Activated T-helper 2 cell treated with anti-CD3 and anti-CD28 coated beads, Interferon-gamma antibody, Interleukin-2, Interleukin-4, amounts not matched to agents 10 μg/mL and 5 μg/mL and 100 μg/mL, durations not matched to agents 14 hours and 24 hours and 36 hours (primary cell): ENCODE results near the gene PRDM1. TPM values are rescaled to one million over a fixed set of nuclear protein-coding genes. Genes with fewer than 3 reads are reported as not detected.

Experiments used
- DNase-seq: peaks from one replicate; pipeline ENCODE4 v3.0.0; 2021; ENCODE audit warnings: low spot score
- H3K27ac Mint-ChIP-seq: one replicate; pipeline ENCODE4 v1.8.0; 2021; ENCODE audit warnings: mixed read lengths
- H3K27me3 Mint-ChIP-seq: one replicate; pipeline ENCODE4 v1.8.0; 2021; ENCODE audit warnings: low read depth, mixed read lengths
- H3K36me3 Mint-ChIP-seq: one replicate; pipeline ENCODE4 v1.8.0; 2021; ENCODE audit warnings: low read depth, mixed read lengths
- H3K4me1 Mint-ChIP-seq: one replicate; pipeline ENCODE4 v1.8.0; 2021; ENCODE audit warnings: low read depth, mixed read lengths
- H3K4me3 Mint-ChIP-seq: one replicate; pipeline ENCODE4 v1.8.0; 2021; ENCODE audit warnings: low read depth, mild to moderate bottlenecking, moderate library complexity, mixed read lengths
- H3K9me3 Mint-ChIP-seq: one replicate; pipeline ENCODE4 v1.8.0; 2021; ENCODE audit warnings: mixed read lengths
- intact Hi-C: fragments of 100-400 bp; cut with micrococcal nuclease; formaldehyde crosslinking; loops from one replicate; pipeline ENCODE4 v1.15.1; 2023
- total RNA-seq: library from RNA; stranded (reverse); gene quantifications from 2 replicates; pipeline ENCODE4 v1.2.3, GENCODE V29; 2022

Gene PRDM1
- total RNA-seq, 1 donor from 2014 or later: 52.3 TPM

DNA sequence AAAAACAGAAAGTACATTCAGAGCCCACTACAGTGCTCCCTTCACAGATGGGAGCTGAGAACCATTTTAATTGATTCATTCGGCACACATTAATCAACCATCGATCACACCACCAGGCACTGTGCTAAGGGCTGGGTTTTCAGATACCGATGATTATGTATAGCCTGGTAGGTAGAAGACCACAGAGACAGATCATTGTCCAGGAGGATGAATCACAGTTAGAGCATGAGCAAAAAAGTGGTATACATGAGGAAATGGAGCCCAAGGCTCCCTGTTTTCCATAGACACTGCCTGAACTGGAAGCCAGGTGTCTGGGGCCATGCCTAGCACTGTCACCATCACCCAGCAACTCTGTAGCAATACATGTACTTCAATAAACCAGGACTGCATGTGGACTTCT lies 9.0 kb upstream of the PRDM1 start:
- H3K4me3 Mint-ChIP-seq: no peak overlapping the region
- H3K36me3 Mint-ChIP-seq: no peaks in the 10 kb centered on the region
- H3K4me1 Mint-ChIP-seq: peaks cover 8% of the 10 kb centered on the region
- peaks cover 9% of the 10 kb centered on the region for H3K27me3 Mint-ChIP-seq
- no peak for DNase-seq
- H3K9me3 Mint-ChIP-seq: no peaks in the 10 kb centered on the region
- intact Hi-C loops: no loop called here
- no peak overlapping the region for H3K27ac Mint-ChIP-seq

DNA sequence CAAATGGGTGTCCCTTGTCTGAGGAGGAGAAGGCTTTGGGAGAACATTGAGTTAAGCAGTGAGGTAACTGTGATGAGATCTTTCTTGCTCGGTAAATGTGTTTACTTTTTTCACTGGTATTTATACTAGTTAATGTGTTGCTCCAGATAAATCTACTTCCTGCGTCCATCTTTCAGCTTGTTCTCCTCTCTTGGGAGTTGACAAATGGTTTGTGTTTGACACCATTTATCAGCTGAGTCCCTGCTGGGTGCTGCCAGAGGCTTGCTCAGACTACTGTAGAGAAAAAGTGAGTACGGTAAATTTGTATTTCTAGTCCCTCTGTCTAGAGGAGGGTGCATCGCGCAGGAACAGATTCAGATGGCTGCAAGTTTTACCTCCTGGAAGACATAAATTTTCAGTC lies 8.3 kb upstream of the PRDM1 start:
- Mint-ChIP-seq H3K4me1 (peaks cover 11% of the 10 kb centered on the region), H3K27ac (no peak overlapping the region), H3K4me3 (no peak overlapping the region), H3K9me3 (no peaks in the 10 kb centered on the region), H3K27me3 (peaks cover 9% of the 10 kb centered on the region), H3K36me3 (no peaks in the 10 kb centered on the region)
- no peak for DNase-seq
- intact Hi-C loops: no loop called here

DNA sequence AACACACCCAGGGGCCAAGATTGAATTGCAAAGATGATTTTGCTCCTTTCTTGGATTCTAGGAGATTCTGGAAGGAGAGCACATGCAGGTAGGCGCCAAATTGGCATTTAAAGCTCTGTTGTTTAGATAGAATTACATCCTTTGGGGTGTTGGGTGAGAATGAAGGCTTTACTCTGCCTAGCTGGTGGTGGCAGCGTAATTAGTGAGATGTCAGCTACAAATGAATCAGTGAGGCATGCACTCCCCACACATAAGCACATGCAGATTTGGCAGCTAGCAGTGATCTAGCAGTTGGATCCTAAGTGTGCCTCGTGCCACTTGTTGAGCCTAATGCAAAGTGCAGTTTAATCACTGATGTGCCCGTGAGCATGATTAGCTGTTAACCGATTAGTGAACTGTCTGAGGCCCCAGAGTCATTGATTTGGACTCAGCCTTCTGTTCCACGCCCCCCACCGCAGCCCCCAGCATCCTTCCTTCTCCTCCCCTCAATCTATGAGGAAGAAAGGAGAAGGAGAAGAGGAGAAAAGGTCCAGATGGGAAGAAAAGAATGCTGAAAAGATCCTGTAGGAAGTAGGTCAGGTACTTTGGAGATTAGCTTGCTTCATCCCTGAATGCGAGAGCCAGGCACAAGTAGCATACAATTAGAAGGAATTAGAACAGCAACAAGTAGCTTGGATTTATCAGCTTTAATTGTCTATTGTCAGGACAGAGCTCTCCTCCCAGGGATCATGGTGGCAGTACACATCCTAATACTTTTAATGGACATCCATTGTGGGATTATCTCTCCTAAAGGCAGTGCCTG lies 6.0 kb upstream of the PRDM1 start:
- H3K27me3 Mint-ChIP-seq: peaks cover 9% of the 10 kb centered on the region
- H3K36me3 Mint-ChIP-seq: no peaks in the 10 kb centered on the region
- DNase-seq: no peak
- H3K27ac Mint-ChIP-seq: no peak overlapping the region
- intact Hi-C loops: loop anchor here (5.0 kb wide), 1 partner anchor 433 kb away; no protein-coding TSS in a partner anchor
- no peaks in the 10 kb centered on the region for H3K9me3 Mint-ChIP-seq
- no peak overlapping the region for H3K4me3 Mint-ChIP-seq
- H3K4me1 Mint-ChIP-seq: peaks cover 33% of the 10 kb centered on the region

DNA sequence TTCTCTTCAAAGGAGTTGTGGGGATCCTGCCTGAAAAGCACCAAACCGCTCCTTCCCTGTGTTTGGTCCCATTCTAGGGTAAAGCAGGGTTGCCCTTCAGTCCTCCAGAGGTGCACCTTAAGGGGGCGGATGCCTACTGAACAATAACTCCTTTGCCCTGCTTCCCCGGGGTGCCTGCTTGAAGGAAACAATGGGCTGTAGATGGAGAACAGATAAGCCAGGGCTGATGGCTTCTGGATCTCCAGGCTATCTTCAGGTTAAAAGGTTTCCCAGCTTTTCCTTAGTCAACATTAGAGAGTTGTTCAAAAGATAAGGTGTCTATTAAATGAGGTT lies 5.4 kb upstream of the PRDM1 start:
- Mint-ChIP-seq H3K9me3 (no peaks in the 10 kb centered on the region), H3K36me3 (no peaks in the 10 kb centered on the region), H3K27ac (no peak overlapping the region), H3K4me1 (peaks cover 38% of the 10 kb centered on the region), H3K4me3 (no peak overlapping the region), H3K27me3 (peaks cover 9% of the 10 kb centered on the region)
- DNase-seq: no peak
- intact Hi-C loops: loop anchor here (5.0 kb wide), 1 partner anchor 433 kb away; no protein-coding TSS in a partner anchor

DNA sequence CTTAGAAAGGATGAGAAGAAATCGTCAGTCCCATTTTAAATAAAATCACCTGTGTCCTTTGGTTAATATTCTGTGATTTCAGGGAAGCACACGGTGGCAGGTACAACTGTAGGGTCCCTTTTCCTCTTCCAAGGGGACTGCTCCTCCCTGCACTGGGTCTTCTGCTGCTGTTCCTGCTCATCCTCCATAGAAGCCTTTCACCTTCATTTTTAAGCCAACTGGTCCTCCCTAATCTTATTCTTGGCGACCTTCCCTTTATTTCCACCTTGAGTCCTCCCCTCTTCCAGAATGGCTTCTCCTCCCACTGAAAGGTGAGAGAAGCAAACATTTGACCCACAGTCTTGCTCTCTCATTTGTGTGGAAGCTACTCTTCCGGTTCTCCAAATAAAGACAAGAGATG lies 4.4 kb upstream of the PRDM1 start:
- intact Hi-C loops: loop anchor here (5.0 kb wide), 1 partner anchor 434 kb away; no protein-coding TSS in a partner anchor
- peaks cover 3% of the 10 kb centered on the region for H3K36me3 Mint-ChIP-seq
- H3K27me3 Mint-ChIP-seq: peaks cover 9% of the 10 kb centered on the region
- H3K4me3 Mint-ChIP-seq: no peak overlapping the region
- H3K9me3 Mint-ChIP-seq: no peaks in the 10 kb centered on the region
- H3K4me1 Mint-ChIP-seq: peaks cover 42% of the 10 kb centered on the region
- no peak overlapping the region for H3K27ac Mint-ChIP-seq
- no peak for DNase-seq

DNA sequence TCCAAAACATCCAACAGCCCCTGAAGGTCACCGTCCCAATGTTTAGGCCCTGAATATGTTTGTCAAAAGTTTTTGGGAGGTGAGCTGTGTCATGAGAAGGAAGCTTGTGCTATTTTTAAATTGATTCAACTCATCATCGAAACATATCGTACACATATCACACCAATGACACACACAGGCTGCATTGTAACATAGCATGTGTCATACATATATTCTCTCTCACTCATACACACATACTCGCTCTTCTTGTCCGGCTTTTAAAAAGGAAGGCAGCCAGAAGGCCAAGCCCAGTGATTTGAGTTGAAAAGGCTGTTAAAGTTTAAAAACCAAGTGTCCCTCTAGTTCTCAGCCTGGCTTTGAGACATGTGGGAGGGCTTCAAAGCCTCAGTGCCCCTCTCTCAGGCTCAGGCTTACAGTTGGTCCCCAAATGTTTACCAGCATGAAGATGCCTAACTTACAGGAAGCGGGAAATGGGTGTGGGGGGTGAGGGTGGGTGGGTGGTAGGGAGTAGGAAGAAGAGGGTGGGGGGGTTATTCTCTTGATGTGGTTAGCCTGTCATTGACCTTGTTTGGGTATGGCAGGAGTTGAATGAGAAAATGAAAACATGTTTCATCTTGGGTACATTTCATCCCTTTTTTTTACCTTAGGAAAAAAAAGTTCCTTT lies 3.3 kb upstream of the PRDM1 start:
- Mint-ChIP-seq H3K9me3 (no peaks in the 10 kb centered on the region), H3K36me3 (peaks cover 9% of the 10 kb centered on the region), H3K27ac (peak overlapping the region; percentile 60), H3K27me3 (peaks cover 9% of the 10 kb centered on the region), H3K4me1 (peaks cover 49% of the 10 kb centered on the region), H3K4me3 (peak overlapping the region; percentile 37)
- DNase-seq: no peak
- intact Hi-C loops: loop anchor here (1.0 to 5.0 kb wide), 2 partner anchors 57 to 436 kb away; no protein-coding TSS in a partner anchor

DNA sequence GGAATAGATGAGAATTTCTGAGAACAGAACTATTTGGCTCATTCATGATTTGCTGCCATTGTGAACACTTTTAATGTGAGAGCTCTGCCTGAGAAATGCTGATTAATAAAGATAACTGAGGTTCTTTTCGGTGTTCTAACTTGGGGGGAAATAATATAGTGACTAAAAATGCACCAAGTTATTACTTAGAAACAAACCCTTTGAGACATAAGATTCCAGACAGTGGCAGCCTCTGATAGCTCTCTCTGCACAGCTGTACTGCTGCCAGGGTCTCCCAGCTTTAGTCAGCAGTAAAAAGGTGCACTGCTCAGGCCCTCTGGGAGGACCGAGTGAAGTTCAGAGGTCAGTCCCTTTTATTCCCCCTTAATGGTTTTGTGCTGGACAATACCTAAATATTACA lies 2.5 kb upstream of the PRDM1 start:
- DNase-seq: no peak
- Mint-ChIP-seq H3K36me3 (peaks cover 17% of the 10 kb centered on the region), H3K27ac (no peak overlapping the region), H3K27me3 (peaks cover 6% of the 10 kb centered on the region), H3K4me1 (peaks cover 54% of the 10 kb centered on the region), H3K9me3 (no peaks in the 10 kb centered on the region), H3K4me3 (no peak overlapping the region)
- intact Hi-C loops: loop anchor here (1.0 to 5.0 kb wide), 3 partner anchors 57 to 436 kb away; no protein-coding TSS in a partner anchor

DNA sequence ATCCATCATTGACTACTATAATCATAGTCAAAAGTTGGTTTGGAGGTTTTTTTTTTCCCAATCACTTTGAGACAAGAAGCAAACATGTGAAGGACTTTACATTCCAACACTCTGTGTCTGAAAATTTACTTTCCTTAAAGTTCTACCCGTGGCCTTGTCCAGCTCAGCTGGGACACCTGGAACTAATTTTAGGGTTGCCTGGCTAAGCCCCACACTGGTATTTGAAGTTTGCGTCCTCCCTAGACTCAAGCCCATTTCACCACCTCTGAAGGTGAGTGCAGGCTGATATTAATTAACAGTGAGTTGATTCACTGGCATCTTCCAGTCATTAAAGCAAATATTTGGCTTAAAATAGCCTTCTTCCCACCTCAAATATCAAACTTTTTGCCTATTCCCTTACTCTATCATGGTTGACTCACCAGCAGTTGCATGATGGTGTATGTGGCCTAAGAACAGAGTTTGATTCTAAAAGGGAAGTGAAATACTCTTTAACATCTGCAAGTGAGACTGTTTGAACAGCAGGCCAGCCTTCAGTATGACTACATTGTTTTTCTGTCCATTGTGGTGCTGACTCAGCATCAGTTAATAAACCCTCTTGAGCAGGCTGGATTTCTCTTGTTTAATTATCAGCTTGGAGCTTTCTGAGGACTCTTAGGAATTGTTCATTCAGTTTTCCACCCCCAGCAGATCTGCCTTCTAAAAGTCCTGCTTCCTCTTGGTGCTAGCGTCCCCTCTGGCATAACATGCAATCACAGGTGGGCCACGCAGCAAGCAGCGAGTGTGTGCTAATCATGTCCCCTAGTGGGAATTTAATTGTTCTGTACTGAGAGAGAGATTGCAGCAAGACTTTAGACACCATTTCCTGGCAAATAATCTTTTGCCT lies 1.8 kb upstream of the PRDM1 start:
- intact Hi-C loops: loop anchor here (2.0 to 5.0 kb wide), 2 partner anchors 184 to 437 kb away; no protein-coding TSS in a partner anchor
- peaks cover 59% of the 10 kb centered on the region for H3K4me1 Mint-ChIP-seq

DNA sequence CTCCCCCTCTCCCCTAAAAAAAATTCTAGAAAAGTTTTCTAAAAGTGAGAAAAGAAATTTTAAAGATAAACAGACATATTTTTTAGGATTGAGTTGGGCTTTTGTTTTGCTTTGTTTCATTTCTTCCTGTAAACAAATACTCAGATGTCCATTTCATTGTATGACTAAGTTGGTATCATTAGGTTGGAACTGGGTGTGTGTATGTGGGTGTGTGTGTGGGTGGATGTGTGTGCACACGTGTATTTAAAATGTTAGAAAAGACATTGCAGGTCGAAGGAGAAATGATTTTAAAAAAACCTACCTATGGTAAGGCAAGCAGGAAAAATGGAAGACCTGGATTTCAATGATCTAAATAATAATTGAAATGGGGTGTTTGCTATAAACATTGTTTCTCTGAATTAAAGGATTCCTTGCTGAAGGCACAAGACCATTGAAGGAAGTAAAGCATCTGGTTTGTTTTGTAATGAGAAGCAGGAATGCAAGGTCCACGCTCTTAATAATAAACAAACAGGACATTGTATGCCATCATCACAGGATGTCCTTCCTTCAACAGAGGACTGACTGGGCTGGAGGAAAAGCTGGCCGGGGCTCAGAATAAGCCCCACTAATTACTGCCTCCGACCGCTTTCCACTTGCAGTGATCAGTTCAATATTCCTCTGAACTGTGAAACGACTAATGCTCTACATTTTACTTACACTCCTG lies 996 bp upstream of the PRDM1 start:
- intact Hi-C loops: loop anchor here (2.0 to 5.0 kb wide), 5 partner anchors 184 to 653 kb away; no protein-coding TSS in a partner anchor
- Mint-ChIP-seq H3K4me1 (peaks cover 66% of the 10 kb centered on the region), H3K4me3 (peak overlapping the region; percentile 89), H3K36me3 (peaks cover 32% of the 10 kb centered on the region), H3K9me3 (no peaks in the 10 kb centered on the region), H3K27ac (peak overlapping the region; percentile 64), H3K27me3 (peaks cover 6% of the 10 kb centered on the region)
- no peak for DNase-seq

More for the DNA sequence above, 1.8 kb upstream of the PRDM1 start:
- no peaks in the 10 kb centered on the region for H3K9me3 Mint-ChIP-seq
- peak overlapping the region; percentile 28 for H3K4me3 Mint-ChIP-seq
- peaks cover 24% of the 10 kb centered on the region for H3K36me3 Mint-ChIP-seq
- peaks cover 6% of the 10 kb centered on the region for H3K27me3 Mint-ChIP-seq
- H3K27ac Mint-ChIP-seq: peak overlapping the region; percentile 50
- DNase-seq: no peak

DNA sequence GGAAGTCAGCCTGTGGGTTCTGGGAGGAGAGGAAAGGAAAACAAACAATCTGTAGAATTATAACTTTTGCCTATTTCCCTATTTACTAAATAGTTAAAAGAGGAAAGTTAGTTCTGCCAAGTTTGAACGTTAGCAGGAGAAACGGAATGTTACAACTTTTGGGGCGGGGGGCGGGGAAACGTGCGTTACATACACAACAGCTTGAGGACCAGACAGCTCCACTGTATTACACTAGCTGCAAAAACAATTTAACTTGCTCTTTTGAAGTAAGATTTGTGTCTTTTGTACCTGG lies 498 bp upstream of the PRDM1 start:
- Mint-ChIP-seq H3K4me3 (peak overlapping the region; percentile 89), H3K27me3 (peaks cover 5% of the 10 kb centered on the region), H3K4me1 (peaks cover 71% of the 10 kb centered on the region), H3K27ac (peak overlapping the region; percentile 64), H3K9me3 (no peaks in the 10 kb centered on the region), H3K36me3 (peaks cover 37% of the 10 kb centered on the region)
- intact Hi-C loops: loop anchor here (2.0 to 5.0 kb wide), 4 partner anchors 185 to 653 kb away; no protein-coding TSS in a partner anchor
- no peak for DNase-seq

DNA sequence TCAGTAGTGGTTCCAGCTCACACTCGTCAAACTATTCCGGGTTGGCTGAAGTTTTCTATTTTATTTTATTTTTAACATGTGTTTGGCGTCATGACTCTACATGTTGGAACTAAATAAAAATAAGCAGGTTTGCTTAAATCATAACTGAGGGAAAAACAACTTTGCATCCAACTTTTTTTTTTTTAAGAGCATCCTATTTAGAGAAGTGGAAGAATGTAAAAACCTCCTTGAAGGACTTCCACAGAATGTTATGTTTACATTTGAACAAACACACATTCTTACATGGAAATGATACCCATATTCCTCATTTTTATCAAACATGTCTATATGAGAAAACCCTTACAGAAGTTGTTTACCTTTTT lies 659 bp downstream of the PRDM1 start:
- intact Hi-C loops: loop anchor here (1.0 to 5.0 kb wide), 6 partner anchors 12 to 654 kb away; no protein-coding TSS in a partner anchor
- H3K9me3 Mint-ChIP-seq: no peaks in the 10 kb centered on the region
- peak overlapping the region; percentile 13 for H3K27ac Mint-ChIP-seq

More for the DNA sequence above, 659 bp downstream of the PRDM1 start:
- H3K4me1 Mint-ChIP-seq: peaks cover 78% of the 10 kb centered on the region
- H3K27me3 Mint-ChIP-seq: peaks cover 3% of the 10 kb centered on the region
- H3K36me3 Mint-ChIP-seq: peaks cover 47% of the 10 kb centered on the region
- H3K4me3 Mint-ChIP-seq: peak overlapping the region; percentile 89
- DNase-seq: no peak
